Esophagus muscularis mucosa (tissue), 4 donors: ENCODE measurements around the gene GRPEL2. TPM values are rescaled to one million over a fixed set of nuclear protein-coding genes. Genes with fewer than 3 reads are reported as not detected.

Experiments
- DNase-seq: peaks from one replicate; pipeline ENCODE4 v3.0.0-alpha.2; 2017; ENCODE audit errors: extremely low spot score
- H3K27ac ChIP-seq, 4 donors: fragments of 200-600 bp; sonication (generic); replicated peaks in 1 of 4; 1 replicate in 3 of 4; 2 replicates in 1 of 4; pipeline ENCODE4 v1.5.1; 2016 to 2019; ENCODE audit warnings: mild to moderate bottlenecking in 1 of 4
- H3K27me3 ChIP-seq, 4 donors: fragments of 200-600 bp; sonication (generic); one replicate each; pipeline versions ENCODE4 v1.5.1 to v1.6.0; 2016 to 2019
- H3K36me3 ChIP-seq, 4 donors: fragments of 200-600 bp; sonication (generic); one replicate each; pipeline ENCODE4 v1.5.1; 2016 to 2019
- H3K4me1 ChIP-seq, 4 donors: fragments of 200-600 bp; sonication (generic); one replicate each; pipeline ENCODE4 v1.5.1; 2016 to 2019
- H3K4me3 ChIP-seq, 4 donors: fragments of 200-600 bp; sonication (generic); 1 replicate in 2 of 4; 2 replicates in 2 of 4; pipeline ENCODE4 v1.5.1; 2016 to 2019; ENCODE audit warnings: mild to moderate bottlenecking in 4 of 4, moderate library complexity in 1 of 4
- H3K9me3 ChIP-seq, 4 donors: fragments of 200-600 bp; sonication (generic); 1 replicate in 3 of 4; 2 replicates in 1 of 4; pipeline ENCODE4 v1.5.1; 2016 to 2019
- CTCF ChIP-seq, 3 experiments: fragments of 200-600 bp in 2 of 3; fragments of 450-650 bp in 1 of 3; sonication (generic) in 2 of 3; IDR thresholded peaks; one replicate each; pipeline ENCODE4 v1.5.1; 2017 to 2019; ENCODE audit warnings: antibody characterized with exemption in 3 of 3, mild to moderate bottlenecking in 2 of 3, moderate library complexity in 1 of 3
- EP300 ChIP-seq: sonication (generic); formaldehyde crosslinking; IDR thresholded peaks from one replicate; pipeline ENCODE4 v1.6.1; 2017; ENCODE audit warnings: antibody characterized with exemption
- POLR2A ChIP-seq: fragments of 450-650 bp; IDR thresholded peaks from one replicate; pipeline ENCODE4 v1.6.1; 2017; ENCODE audit warnings: antibody characterized with exemption, moderate library complexity, mild to moderate bottlenecking, low read depth
- POLR2AphosphoS5 ChIP-seq, 2 donors: sonication (generic); formaldehyde crosslinking; IDR thresholded peaks; one replicate each; pipeline ENCODE4 v1.6.1; 2017; ENCODE audit warnings: antibody characterized with exemption in 2 of 2
- WGBS: methylation state at CpG from one replicate; pipeline ENCODE4 v1.1.5; 2018; 5-methylcytosine and 5-hydroxymethylcytosine counted together
- intact Hi-C: fragments of 100-400 bp; cut with DNase I; formaldehyde crosslinking; loops from one replicate; pipeline ENCODE4 v1.15.1; 2023
- total RNA-seq, 4 donors: library from RNA; depleted of rRNA; stranded (reverse); fragments of >200 nt; gene quantifications; one replicate each; pipeline versions ENCODE4 v1.1.0 to v1.2.1, GENCODE V29; 2016

The GRPEL2 gene
- total RNA-seq, 4 donors from 2014 or later = 7.8 to 14.9 (median 8.7) TPM

- no peak for DNase-seq
- no peak for TF ChIP-seq CTCF (IDR thresholded peaks at IDR 0.05)
- no peak for TF ChIP-seq POLR2A
- no peak for TF ChIP-seq POLR2AphosphoS5 (IDR thresholded peaks at IDR 0.05)
- TF ChIP-seq EP300 = no peak
- H3K36me3 ChIP-seq = no peaks in the 10 kb centered on the region
- H3K4me3 ChIP-seq = peak overlapping the region; percentile 13 to 24 (median 14)
- H3K27me3 ChIP-seq = no peaks in the 10 kb centered on the region
- intact Hi-C loops = loop anchor here (5.0 kb wide), 3 partner anchors 51 to 199 kb away; no protein-coding TSS in a partner anchor
- H3K27ac ChIP-seq = peak overlapping the region; percentile 62 to 97 (median 68)
- H3K4me1 ChIP-seq = peaks cover 16 to 51% (median 42%) of the 10 kb centered on the region in 4 donors
- 83% methylated on average over 22 of the region's 22 CpGs for WGBS
- H3K9me3 ChIP-seq = no peaks in the 10 kb centered on the region
These were observed 22.8 kb downstream of the GRPEL2 start for GRCh38 chr5:149367972-149368645.

- Histone ChIP-seq H3K4me3 (no peak overlapping the region), H3K4me1 (peaks cover 16 to 66% (median 53%) of the 10 kb centered on the region in 4 donors), H3K27me3 (no peaks in the 10 kb centered on the region), H3K27ac (peak overlapping the region; percentile 71 to 97 (median 76)), H3K9me3 (no peaks in the 10 kb centered on the region), H3K36me3 (no peaks in the 10 kb centered on the region)
- intact Hi-C loops = no loop called here
- peak in 1 of 2 donors; percentile 9 for TF ChIP-seq POLR2AphosphoS5 (IDR thresholded peaks at IDR 0.05)
- no peak for TF ChIP-seq POLR2A
- no peak for TF ChIP-seq EP300
- TF ChIP-seq CTCF (IDR thresholded peaks at IDR 0.05) = no peak
- no peak for DNase-seq
- 74% methylated on average over 2 of the region's 2 CpGs for WGBS
These were observed 25.6 kb downstream of the GRPEL2 start for GRCh38 chr5:149370878-149371277.

GRCh38 chr5:149371296-149371962 lies 26.1 kb downstream of the GRPEL2 start:
- Histone ChIP-seq H3K9me3 (no peaks in the 10 kb centered on the region), H3K36me3 (no peaks in the 10 kb centered on the region), H3K27me3 (no peaks in the 10 kb centered on the region), H3K4me1 (peaks cover 16 to 66% (median 53%) of the 10 kb centered on the region in 4 donors), H3K4me3 (no peak overlapping the region), H3K27ac (peak overlapping the region; percentile 71 to 97 (median 76))
- TF ChIP-seq POLR2AphosphoS5 (IDR thresholded peaks at IDR 0.05) = no peak
- no peak for TF ChIP-seq POLR2A
- TF ChIP-seq EP300 = no peak
- TF ChIP-seq CTCF (IDR thresholded peaks at IDR 0.05) = peak; percentile 53 to 77 (median 57)
- DNase-seq = no peak
- WGBS = 56% methylated on average over 9 of the region's 12 CpGs
- intact Hi-C loops = no loop called here

GRCh38 chr5:149372076-149372795 lies 26.9 kb downstream of the GRPEL2 start:
- peak overlapping the region; percentile 71 to 97 (median 76) for H3K27ac ChIP-seq
- no peak for DNase-seq
- H3K36me3 ChIP-seq = no peaks in the 10 kb centered on the region
- 25% methylated on average over 4 of the region's 4 CpGs for WGBS
- peaks cover 13 to 60% (median 49%) of the 10 kb centered on the region in 4 donors for H3K4me1 ChIP-seq
- intact Hi-C loops = no loop called here
- no peaks in the 10 kb centered on the region for H3K9me3 ChIP-seq
- no peak overlapping the region for H3K4me3 ChIP-seq
- no peaks in the 10 kb centered on the region for H3K27me3 ChIP-seq
- no peak for TF ChIP-seq EP300
- TF ChIP-seq POLR2A = no peak
- TF ChIP-seq CTCF (IDR thresholded peaks at IDR 0.05) = no peak
- peak; percentile 28 to 56 for TF ChIP-seq POLR2AphosphoS5 (IDR thresholded peaks at IDR 0.05)
